GM03348 (cell line): ENCODE results near the gene BCL7B.
"Not testable (repeated sequence)": the region's sequence is repeated elsewhere in the genome, so short reads cannot be mapped to it uniquely, and the experiment has no call there.

Experiments
- DNase-seq: peaks from one replicate; pipeline ENCODE4 v3.0.0; 2012; ENCODE audit warnings: low spot score

BCL7B gene

DNA sequence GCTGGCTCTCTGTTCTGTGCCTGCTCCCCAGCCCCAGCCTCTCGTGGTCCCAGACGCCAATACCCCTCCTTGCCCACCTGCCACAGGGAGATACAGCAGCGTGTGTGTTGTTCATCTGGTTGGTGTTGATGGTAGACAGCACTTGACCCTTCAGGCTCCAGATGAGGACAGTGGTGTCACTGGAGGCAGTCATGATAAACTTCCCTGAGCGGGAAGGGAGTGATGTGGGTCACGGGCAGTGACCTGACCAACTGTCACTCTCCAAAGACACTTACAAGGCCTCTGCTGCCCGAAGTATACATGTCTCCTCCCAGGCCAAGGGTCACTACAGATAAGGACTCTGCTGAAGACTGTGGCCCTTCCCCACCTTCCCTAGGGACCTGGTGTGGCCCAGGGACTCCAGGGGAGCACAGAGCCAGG, 15.3 kb upstream of the BCL7B start:
- DNase-seq = no peak

DNA sequence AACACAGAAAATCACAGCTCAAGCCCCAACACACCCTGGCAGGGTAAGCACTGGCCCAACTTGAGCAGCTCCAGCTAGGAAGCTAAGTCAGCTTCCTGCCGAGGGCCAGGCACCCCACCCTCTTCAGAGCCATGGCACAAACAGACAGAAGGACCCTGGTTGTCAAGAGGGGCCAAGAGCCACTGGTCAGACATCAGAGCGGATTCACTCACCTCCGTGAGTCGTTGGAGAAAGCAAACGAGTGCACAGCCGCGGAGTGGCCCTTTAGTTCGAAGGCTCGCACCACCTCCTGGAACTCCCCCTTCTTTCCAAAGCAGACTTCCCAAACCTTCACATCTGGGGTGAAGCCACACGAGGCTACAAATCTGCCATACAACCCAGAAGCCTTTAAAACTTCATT, 13.5 kb upstream of the BCL7B start:
- DNase-seq = no peak

GRCh38 chr7:73570521-73570920, 13.0 kb upstream of the BCL7B start:
- no peak for DNase-seq

DNA sequence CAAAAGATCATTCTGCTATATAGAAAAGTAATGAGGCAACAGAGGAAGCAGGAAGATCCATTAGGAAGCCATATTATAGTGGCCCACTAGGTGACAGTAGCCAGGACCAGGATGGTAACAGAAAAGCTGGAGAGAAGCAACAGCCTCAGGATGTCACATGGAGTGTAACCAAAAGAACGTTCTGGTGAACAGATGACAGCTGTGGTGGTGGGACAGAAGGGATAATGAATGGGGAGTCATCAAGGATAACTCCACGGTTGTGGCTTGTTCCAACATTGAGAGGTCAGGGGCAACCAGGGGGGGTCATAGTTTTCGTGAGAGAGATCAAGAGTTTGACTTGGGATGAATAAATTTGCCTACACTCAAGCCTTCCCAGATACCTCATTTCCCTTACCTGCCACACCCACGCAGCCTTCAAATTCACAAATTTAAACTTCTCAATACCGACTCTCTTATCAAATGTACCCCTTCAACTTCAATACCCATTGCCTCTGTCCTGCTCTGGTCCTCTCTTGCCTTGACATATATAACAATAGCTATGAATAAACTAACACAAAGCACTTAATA, 11.6 kb upstream of the BCL7B start:
- no peak for DNase-seq

- DNase-seq = no peak
These were observed 10.6 kb upstream of the BCL7B start for GRCh38 chr7:73567846-73568685.

GRCh38 chr7:73567140-73567539, 9.7 kb upstream of the BCL7B start:
- no peak for DNase-seq

- DNase-seq = not testable (repeated sequence)
These were observed 8.9 kb upstream of the BCL7B start for GRCh38 chr7:73566431-73566830.

GRCh38 chr7:73565675-73566340, 8.3 kb upstream of the BCL7B start:
- DNase-seq = no peak

DNA sequence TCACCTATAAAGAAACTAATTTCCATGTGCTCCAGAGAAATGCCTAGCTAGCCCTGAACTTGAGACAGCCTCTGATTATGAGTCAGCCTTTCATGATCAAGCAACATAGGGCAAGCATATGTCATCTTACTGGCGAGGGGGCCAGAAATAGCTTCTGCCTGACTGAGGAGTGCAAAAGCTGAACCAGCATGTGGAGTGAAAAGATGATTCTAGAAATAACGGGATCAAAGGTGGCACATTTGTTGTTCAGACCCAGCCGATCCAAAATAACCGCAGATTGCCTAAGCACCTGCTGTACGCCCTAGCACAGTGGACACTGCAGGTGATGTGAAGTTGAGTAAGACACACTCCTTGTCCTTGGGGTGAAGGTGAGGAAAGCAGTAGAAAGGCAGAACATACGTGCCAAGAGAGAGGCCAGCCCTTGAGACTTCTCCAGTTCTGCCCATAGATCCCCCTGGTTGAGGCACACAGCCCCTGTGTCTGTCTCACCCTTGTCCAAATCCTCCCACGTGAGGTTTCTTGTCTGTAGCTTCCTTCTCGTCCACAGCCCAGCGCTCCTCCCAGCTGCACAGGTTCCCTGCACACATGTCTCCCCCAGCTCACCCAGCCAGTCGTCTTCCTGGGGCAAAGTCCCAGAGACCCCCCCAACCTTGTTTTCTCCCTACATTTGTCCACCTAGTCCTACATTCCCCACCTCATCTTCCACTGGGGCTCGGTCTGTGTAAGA, 2.8 kb upstream of the BCL7B start:
- peak; percentile 82 for DNase-seq

DNA sequence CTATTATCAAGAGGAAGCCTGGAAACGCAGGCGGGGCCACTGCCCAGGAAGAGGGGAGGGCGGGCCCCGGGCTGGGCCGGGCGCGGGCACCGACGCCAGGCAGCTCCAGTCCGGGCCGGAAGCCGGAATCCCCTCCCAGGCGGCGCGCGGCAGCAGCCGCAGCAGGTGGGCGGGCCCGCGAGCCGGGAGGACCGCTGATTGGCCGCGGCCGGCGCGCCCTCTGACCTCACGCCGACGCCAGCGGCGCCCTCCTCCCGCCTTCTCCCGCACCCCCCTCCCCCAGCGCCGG, 438 bp downstream of the BCL7B start:
- peak; percentile 99 for DNase-seq

- DNase-seq = no peak
These were observed 1.0 kb downstream of the BCL7B start for GRCh38 chr7:73556208-73557107.

GRCh38 chr7:73555411-73555982, 2.0 kb downstream of the BCL7B start:
- DNase-seq = peak; percentile 50

- DNase-seq = not testable (repeated sequence)
These were observed 7.4 kb downstream of the BCL7B start for GRCh38 chr7:73550093-73550492.

- no peak for DNase-seq
These were observed 8.3 kb downstream of the BCL7B start for GRCh38 chr7:73549176-73549575.

DNA sequence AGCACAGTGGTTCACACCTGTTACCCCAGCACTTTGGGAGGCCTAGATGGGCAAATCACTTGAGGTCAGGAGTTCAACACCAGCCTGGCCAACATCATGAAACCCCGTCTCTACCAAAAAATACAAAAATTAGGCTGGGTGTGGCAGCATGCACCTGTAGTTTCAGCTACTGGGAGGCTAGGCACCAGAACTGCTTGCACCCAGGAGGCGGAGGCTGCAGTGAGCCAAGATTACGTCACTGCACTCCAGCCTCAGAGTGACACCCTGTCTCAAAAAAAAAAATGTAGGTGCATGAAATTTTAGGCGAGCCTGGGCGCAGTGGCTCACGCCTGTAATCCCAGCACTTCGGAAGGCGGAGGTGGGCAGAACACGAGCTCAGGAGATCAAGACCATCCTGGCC, 9.6 kb downstream of the BCL7B start:
- no peak for DNase-seq

- DNase-seq = no peak
These were observed 12.8 kb downstream of the BCL7B start for GRCh38 chr7:73544678-73545077.

- no peak for DNase-seq
These were observed 15.8 kb downstream of the BCL7B start for GRCh38 chr7:73541722-73542121.

GRCh38 chr7:73539709-73540108, 17.8 kb downstream of the BCL7B start:
- DNase-seq = no peak

GRCh38 chr7:73538510-73538909, 19.0 kb downstream of the BCL7B start:
- DNase-seq = not testable (repeated sequence)

DNA sequence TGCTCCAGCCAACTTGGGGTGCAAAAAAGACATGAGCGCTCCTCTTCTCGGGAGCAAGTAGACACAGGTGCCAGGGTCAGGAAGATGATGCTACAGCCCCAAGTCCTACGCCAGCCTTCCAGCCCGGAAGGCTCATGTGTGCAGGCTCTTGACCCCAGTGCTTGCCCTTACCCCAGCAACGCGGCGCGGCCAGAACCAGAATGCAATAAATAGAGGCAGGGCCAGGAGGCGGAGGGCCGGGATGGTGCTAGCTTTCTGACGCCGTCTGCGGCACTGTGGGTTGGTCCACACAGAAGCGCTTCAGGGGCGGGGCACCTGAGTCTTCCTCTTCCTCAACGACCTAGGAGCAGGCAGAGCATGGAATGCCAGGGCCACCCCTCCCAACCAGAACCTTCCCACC, 20.4 kb downstream of the BCL7B start:
- no peak for DNase-seq

GRCh38 chr7:73536479-73536878, 21.0 kb downstream of the BCL7B start:
- DNase-seq = no peak
